ENCODE data around the gene BLACAT1.
A peak's percentile ranks its signal among the peaks of the same experiment; 100 is the strongest.

The BLACAT1 gene

DNA sequence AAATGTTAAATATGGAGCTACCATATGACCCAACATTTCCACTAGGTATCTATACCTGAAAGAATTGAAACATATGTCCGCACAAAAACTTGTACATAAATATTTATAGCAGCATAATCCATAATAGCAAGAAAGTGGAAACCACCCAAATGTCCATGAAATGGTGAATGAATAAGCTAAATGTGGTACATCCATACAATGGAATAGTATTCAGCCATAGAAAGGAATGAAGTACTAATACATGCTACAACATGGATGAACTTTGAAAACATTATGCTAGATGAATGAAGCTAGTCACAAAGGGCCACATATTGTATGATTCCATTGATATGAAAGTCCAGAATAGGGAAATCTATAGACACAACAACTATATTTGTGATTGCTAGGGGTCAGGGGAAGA, 20.0 kb upstream of the BLACAT1 start:
- FAIRE-seq: peak; percentile 78
- TF ChIP-seq, protein P1, sequence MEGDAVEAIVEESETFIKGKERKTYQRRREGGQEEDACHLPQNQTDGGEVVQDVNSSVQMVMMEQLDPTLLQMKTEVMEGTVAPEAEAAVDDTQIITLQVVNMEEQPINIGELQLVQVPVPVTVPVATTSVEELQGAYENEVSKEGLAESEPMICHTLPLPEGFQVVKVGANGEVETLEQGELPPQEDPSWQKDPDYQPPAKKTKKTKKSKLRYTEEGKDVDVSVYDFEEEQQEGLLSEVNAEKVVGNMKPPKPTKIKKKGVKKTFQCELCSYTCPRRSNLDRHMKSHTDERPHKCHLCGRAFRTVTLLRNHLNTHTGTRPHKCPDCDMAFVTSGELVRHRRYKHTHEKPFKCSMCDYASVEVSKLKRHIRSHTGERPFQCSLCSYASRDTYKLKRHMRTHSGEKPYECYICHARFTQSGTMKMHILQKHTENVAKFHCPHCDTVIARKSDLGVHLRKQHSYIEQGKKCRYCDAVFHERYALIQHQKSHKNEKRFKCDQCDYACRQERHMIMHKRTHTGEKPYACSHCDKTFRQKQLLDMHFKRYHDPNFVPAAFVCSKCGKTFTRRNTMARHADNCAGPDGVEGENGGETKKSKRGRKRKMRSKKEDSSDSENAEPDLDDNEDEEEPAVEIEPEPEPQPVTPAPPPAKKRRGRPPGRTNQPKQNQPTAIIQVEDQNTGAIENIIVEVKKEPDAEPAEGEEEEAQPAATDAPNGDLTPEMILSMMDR (IDR thresholded peaks at IDR 0.05; ENCODE audit: insufficient read depth, missing control alignments): no peak
- no peak for DNase-seq (ENCODE audit: insufficient read length, low spot score)

DNA sequence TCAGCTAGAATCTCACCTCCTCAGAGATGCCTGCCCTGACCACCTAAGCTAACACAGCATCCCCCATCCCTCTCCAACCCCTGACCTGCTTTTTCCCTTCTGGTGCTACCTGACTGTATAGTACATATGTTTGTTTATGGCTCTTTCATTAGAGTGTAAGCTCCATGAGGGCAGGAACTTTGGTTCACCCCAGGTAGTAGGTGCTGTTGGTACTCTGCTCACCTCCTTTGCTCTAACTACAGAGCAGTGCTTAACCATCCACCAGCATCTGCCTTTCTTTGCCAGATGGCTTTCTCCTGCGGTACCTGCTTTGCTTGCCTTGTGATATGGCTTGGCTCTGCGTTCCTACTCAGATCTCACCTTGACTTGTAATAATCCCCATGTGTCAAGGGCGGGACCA, 18.7 kb upstream of the BLACAT1 start:
- TF ChIP-seq, protein P1 (IDR thresholded peaks at IDR 0.05; ENCODE audit: insufficient read depth, missing control alignments): no peak
- DNase-seq (ENCODE audit: insufficient read length, low spot score): no peak
- FAIRE-seq: no peak

DNA sequence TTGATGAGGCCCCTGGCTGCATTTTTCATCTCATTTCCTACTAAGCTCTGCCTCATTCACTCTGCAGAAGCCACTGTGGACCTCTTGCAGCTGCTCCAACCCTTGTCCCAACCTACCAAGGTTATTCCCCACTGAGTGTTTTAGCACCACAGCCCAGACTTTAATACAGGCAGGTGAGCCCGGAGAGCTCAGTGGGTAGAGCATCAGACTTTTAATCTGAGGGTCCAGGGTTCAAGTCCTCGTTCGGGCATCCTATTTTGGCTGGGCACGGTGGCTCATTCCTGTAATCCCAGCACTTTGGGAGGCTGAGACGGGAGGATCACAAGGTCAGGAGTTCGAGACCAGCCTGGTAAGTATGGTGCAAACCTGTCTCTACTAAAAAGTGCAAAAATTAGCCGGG, 18.1 kb upstream of the BLACAT1 start:
- DNase-seq (ENCODE audit: insufficient read length, low spot score): no peak
- FAIRE-seq: no peak
- TF ChIP-seq, protein P1 (IDR thresholded peaks at IDR 0.05; ENCODE audit: insufficient read depth, missing control alignments): no peak

DNA sequence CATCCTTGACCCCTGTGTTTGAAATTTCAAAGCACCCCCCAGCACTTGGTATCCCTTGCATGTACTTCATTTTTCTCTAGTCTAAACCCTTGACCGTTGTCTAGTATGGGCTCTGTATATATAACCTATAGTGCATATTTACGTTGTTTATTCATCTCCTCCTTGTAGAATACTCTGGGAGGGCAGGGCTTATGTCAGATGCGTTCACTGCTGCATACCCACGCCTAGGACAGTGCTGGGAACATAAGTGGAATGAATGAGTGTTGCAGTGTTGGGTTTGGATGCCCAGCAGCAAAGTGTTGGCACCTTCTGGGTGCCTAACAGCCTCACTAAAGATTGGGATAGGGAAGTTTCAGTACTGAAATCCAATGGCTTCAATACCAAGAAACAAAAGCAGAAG, 17.6 kb upstream of the BLACAT1 start:
- DNase-seq (ENCODE audit: insufficient read length, low spot score) (no peak), FAIRE-seq (no peak)
- TF ChIP-seq, protein P1 (IDR thresholded peaks at IDR 0.05; ENCODE audit: insufficient read depth, missing control alignments): no peak

DNA sequence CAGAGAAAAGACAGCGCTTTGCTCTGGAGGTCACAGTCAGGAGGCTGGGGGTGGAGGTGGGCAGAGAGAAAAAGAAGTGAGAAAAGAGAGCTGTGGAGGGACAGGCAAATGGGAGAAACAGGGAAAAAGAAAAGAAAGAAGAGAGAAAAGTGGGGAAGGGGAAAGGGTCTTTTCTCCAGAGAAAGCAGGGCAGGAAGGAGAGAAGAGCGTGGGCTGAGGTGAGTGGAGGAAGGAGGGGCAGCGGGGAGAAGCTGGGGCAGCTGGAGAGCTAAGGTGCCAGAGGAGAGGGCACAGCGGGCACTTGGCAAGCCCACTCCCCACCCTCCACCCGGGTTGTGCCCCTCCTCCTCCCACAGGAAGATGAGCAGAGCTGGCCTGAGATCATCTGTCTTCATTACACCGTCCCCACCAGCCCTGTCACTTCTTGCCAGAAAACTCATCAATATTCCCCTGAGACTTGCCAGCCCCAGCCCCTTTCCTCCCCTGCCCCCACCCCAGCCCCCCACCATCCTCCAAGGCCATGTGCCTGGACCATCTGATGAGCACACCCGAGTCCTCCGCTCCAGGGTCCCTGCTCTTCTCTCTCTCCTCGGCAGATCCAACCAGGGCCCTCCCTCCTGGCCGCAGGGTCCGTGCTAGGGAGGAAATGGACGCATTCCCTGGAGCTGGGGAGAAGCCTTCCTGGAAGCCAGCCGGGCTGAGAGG, 17.0 kb upstream of the BLACAT1 start:
- DNase-seq (ENCODE audit: insufficient read length, low spot score): no peak

DNA sequence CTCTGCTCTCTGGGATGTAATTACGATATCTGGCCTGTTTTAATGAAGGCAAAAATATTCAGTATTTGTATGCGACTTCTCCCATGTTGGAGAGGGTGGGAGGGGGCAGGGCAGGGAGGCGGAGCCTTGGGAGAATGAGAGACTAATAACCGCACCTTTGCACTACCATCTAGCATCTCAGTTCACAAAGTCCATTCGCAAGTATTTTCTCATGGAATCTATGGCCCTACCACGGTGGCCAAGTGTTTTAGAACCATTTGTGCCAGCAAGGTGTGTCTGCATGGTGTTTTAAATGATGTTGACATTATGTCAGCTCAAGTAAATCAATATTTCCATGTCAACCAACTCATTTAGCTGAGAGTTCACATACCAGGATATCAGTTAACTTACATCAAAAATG, 14.3 kb upstream of the BLACAT1 start:
- DNase-seq (ENCODE audit: insufficient read length, low spot score) (no peak), FAIRE-seq (no peak)
- TF ChIP-seq, protein P1 (IDR thresholded peaks at IDR 0.05; ENCODE audit: insufficient read depth, missing control alignments): no peak

More for the DNA sequence above, 17.0 kb upstream of the BLACAT1 start:
- TF ChIP-seq, protein P1 (IDR thresholded peaks at IDR 0.05; ENCODE audit: insufficient read depth, missing control alignments): no peak
- FAIRE-seq: no peak

DNA sequence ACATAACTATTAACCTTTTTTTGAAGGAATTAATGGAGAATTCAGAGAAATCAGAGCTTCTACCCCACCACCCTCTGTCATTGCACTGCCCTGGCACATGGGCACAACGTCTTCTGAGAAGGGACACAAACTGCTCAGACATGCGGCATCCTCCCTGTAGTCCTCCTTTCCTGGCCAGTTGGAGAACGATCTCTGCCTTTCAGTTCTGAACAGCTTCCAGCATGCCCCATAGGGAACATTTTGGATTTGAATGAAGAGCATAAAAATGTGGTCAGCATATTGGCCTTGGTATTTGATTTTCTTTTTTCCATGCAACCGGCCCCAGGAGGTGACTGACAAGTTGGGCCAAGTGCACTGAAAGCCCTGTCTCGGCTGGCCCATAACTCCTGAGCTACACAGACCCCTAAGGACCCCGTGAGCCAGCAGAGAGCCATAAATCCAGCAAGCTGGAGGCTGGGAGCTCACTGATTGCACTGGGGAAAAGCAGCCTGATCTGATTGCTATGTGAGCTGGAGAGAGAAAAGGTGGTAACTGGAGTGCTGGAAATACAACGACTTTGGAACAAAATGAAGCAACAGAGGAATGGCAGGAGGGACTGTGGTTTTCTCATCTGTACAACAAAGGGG, 10.9 kb upstream of the BLACAT1 start:
- no peak for FAIRE-seq
- DNase-seq (ENCODE audit: insufficient read length, low spot score): no peak
- TF ChIP-seq, protein P1 (IDR thresholded peaks at IDR 0.05; ENCODE audit: insufficient read depth, missing control alignments): no peak

Measured in D721Med (cell line).